Testis (tissue), 2 donors: Measurements from ENCODE around the gene SMIM29.

ENCODE experiments used
- CTCF ChIP-seq, 3 experiments: fragments of 450-650 bp in 2 of 3; fragments of 200-600 bp in 1 of 3; sonication (generic) in 1 of 3; IDR thresholded peaks; one replicate each; pipeline ENCODE4 v1.5.1; 2016 to 2019; ENCODE audit warnings: antibody characterized with exemption in 3 of 3, mild to moderate bottlenecking in 2 of 3, moderate library complexity in 1 of 3
- POLR2A ChIP-seq: fragments of 450-650 bp; IDR thresholded peaks from one replicate; pipeline ENCODE4 v1.6.1; 2017; ENCODE audit warnings: antibody characterized with exemption, mild to moderate bottlenecking, moderate library complexity

GRCh38 chr6:34278833-34279232 lies 30.0 kb upstream of the SMIM29 start:
- TF ChIP-seq CTCF (IDR thresholded peaks at IDR 0.05) (no peak), POLR2A (no peak)
